Stimulated activated CD4-positive, alpha-beta T cell treated with anti-CD3 and anti-CD28 coated beads, Interleukin-12 subunit alpha, Interleukin-12 subunit beta, amount 100 ng/mL, for 48 hours (primary cell): ENCODE results near the gene ZNF385D.

Experiments used
- DNase-seq, 3 donors: peaks; one replicate each; pipeline ENCODE4 v3.0.0-alpha.2; 2020; ENCODE audit warnings: low read depth in 2 of 3, low spot score in 1 of 3

Gene ZNF385D

GRCh38 chr3:21682206-21682605 lies 68.8 kb downstream of the ZNF385D start:
- DNase-seq, result no peak

DNA sequence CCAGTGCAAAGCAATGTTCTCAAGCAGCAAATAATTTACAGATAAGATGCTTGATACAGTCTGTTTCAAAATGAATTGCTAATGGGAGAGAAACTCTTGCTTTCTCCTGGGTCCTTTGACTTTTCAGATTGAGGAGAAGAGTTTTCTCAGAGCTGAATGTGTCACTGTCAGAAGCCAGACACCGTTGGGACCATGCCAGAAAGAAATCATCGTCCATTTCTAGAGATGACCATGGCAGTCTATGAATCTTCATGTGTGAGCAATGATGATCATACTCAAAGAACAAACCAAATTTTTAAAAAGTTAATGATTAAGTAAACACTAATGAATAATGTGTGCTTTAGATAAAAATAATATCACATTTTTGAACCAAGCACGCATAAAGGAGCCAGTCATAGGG lies 77.6 kb downstream of the ZNF385D start:
- DNase-seq, result no peak

- no peak for DNase-seq
Measured at GRCh38 chr3:21672303-21672702, 78.7 kb downstream of the ZNF385D start.

GRCh38 chr3:21670386-21670785 lies 80.6 kb downstream of the ZNF385D start:
- no peak for DNase-seq

GRCh38 chr3:21668012-21668411 lies 83.0 kb downstream of the ZNF385D start:
- DNase-seq, result no peak

- DNase-seq, result no peak
Measured at GRCh38 chr3:21665444-21666100, 85.4 kb downstream of the ZNF385D start.

GRCh38 chr3:21664996-21665395 lies 86.0 kb downstream of the ZNF385D start:
- DNase-seq, result no peak

DNA sequence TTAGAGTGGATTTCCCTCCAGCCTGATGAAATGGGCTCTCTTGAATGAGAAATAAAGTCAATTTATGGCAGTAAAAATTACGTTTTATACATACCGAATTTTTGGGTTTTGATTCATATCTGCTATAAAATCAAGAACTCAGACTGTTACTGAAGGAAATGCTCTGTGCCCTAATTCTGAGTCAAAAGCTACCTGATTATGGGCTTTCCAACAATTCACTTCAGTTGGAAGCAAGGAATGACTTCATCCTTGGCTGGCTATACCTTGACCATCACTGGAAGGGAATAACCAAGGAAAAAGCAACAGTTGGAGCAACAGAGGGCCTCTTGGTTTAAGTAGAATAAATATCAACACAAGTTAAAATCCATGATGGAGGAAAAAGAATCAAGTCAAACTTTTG lies 88.6 kb downstream of the ZNF385D start:
- DNase-seq, result no peak

GRCh38 chr3:21654662-21655061 lies 96.3 kb downstream of the ZNF385D start:
- no peak for DNase-seq

- DNase-seq, result no peak
Measured at GRCh38 chr3:21654241-21654640, 96.8 kb downstream of the ZNF385D start.

- no peak for DNase-seq
Measured at GRCh38 chr3:21649519-21649918, 101.5 kb downstream of the ZNF385D start.

DNA sequence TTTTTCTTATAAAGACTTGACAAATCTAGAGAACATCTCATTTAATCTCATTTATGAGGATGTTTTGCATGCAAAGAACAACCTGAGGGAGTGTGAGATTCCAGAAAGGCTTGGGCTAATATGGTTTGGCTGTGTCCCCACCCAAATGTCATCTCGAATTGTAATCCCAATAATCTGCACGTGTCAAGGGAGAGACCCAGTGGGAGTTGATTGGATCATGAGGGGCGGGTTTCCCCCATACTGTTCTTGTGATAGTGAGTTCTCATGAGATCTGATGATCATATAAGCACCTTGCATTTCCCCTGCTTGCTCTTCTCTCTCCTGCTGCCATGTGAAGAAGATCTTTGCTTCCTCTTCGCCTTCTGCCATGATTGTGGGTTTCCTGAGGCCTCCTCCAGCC lies 103.0 kb downstream of the ZNF385D start:
- no peak for DNase-seq

GRCh38 chr3:21645121-21645897 lies 105.7 kb downstream of the ZNF385D start:
- DNase-seq, result no peak

DNA sequence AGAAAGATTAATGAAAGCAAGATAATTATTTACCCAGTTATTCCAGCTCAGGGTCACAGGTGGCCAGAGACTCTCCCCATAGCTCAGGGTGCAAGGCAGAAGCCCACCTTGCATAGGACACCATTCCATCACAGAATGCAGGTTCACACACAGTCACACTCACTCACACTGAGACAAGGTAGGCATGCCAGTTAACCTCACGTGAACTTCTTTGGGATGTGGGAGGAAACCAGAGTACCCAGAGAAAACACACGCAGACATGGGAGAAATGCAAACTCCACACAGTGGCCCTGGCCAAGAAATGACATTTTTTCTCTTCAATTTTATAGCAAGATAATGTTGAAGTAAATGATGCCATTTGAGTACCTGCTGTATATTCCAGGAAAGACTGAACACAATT lies 106.7 kb downstream of the ZNF385D start:
- DNase-seq, result no peak

DNA sequence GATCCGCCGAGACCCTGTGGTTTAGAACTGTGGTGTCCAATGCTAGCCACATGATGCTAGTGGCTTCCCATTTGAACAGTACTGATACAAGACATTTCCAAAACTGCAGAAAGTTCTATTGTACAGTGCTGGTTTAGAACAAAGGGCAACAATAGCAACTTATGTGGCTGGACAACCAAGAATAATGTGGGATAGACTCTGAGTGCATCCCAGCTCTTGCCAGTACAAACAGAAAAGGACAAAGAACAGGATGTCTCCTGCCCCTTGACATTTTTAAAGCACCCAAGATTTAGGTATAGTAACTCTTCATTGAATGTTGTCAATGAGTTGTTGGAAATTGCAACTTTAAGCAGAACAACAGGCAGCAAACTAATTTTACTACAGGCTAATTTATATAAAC lies 107.3 kb downstream of the ZNF385D start:
- DNase-seq, result no peak

GRCh38 chr3:21642433-21642832 lies 108.6 kb downstream of the ZNF385D start:
- no peak for DNase-seq

DNA sequence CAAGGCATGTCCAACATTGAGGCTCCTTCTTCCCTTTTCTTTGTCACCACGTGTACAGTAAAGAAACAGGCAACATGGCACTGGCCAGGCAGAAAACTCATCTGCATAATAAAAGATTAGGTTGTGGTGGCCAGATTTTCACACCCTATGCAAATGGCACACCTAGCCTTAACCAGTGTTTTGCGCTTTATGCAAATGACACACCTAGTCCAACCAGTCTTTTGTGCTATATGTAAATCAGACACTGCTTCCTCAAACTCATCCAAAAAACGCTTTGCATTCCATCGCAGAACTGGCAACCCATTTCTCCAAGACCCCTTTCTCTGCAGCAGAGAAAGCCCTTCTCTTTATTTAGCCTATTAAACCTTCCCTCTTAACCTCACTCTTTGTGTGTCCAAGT lies 109.1 kb downstream of the ZNF385D start:
- DNase-seq, result no peak

DNA sequence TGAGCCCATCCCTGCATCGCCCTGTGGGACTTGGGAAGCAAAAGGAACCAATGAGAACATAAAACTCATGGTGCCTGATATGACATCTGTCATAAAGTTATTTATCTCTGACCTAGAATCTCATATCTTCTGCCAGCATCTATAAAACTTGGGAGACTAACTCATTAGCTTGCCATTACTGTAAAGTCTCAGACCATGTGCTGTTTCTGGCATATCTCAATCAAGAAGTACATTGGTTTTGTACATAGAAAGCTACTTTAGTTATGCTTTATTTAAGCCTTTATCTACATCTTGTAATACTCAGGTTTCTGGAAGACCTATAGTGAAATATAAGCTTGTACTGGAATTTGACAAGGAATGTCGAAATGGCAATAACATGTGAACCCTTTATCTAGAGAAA lies 112.5 kb downstream of the ZNF385D start:
- DNase-seq, result no peak

GRCh38 chr3:21634112-21634511 lies 116.9 kb downstream of the ZNF385D start:
- no peak for DNase-seq

GRCh38 chr3:21624524-21624923 lies 126.5 kb downstream of the ZNF385D start:
- DNase-seq, result no peak

- DNase-seq, result no peak
Measured at GRCh38 chr3:21621181-21621651, 129.8 kb downstream of the ZNF385D start.

- DNase-seq, result no peak
Measured at GRCh38 chr3:21620511-21621155, 130.4 kb downstream of the ZNF385D start.
